Measurements from ENCODE around the gene RILPL1. TPM values are rescaled to one million over a fixed set of nuclear protein-coding genes. Genes with fewer than 3 reads are reported as not detected.
"Not testable (repeated sequence)": the region's sequence is repeated elsewhere in the genome, so short reads cannot be mapped to it uniquely, and the experiment has no call there.

Gene RILPL1
- 1 to 10 TPM; 2.9 TPM for total RNA-seq

GRCh38 chr12:123533672-123534643 lies at the start of gene RILPL1:
Gene RILPL1, minus strand, starts transcription at chr12:123533719. Its CDS starts 237 bp downstream, at chr12:123533482.
- DNase-seq, result peak; percentile 39
- Mint-ChIP-seq H3K9me3 (no peaks in the 10 kb centered on the region), H3K27me3 (no peaks in the 10 kb centered on the region), H3K27ac (peak within 1 kb of the TSS; percentile 66), H3K4me3 (peak within 1 kb of the TSS; percentile 78), H3K4me1 (ENCODE audit: low read depth) (peaks cover 15% of the 10 kb centered on the region), H3K36me3 (ENCODE audit: low read depth) (no peaks in the 10 kb centered on the region)
- POLR2A ChIA-PET, result interaction anchor here (2.3 kb wide), 1 partner anchor 11 kb away, joined by 9 read pairs; no protein-coding TSS in a partner anchor
- ATAC-seq, result peak; percentile 76
- CTCF ChIA-PET, result interaction anchor here (0.9 kb wide), 1 partner anchor 50 kb away, joined by 3 read pairs; no protein-coding TSS in a partner anchor
- peak; percentile 60 for TF ChIP-seq CTCF (IDR thresholded peaks at IDR 0.05)
- intact Hi-C loops (cut with micrococcal nuclease), result no loop called here

- Mint-ChIP-seq H3K9me3 (no peaks in the 10 kb centered on the region), H3K36me3 (ENCODE audit: low read depth) (peaks cover 4% of the 10 kb centered on the region), H3K27ac (no peak overlapping the region), H3K4me1 (ENCODE audit: low read depth) (peaks cover 18% of the 10 kb centered on the region), H3K4me3 (no peak overlapping the region), H3K27me3 (no peaks in the 10 kb centered on the region)
- ATAC-seq (no peak), DNase-seq (no peak)
- POLR2A ChIA-PET, result interaction anchor here (0.6 kb wide), 1 partner anchor 1212 kb away, joined by 3 read pairs; no protein-coding TSS in a partner anchor
- TF ChIP-seq CTCF (IDR thresholded peaks at IDR 0.05), result no peak
- intact Hi-C loops (cut with micrococcal nuclease), result no loop called here
- CTCF ChIA-PET, result no interaction called here
Observed at GRCh38 chr12:123580772-123581171, 47.3 kb upstream of the RILPL1 start.

GRCh38 chr12:123578829-123579228 lies 45.3 kb upstream of the RILPL1 start:
- H3K4me3 Mint-ChIP-seq; DNase-seq; intact Hi-C loops (cut with micrococcal nuclease); CTCF ChIA-PET; H3K27me3 Mint-ChIP-seq; H3K27ac Mint-ChIP-seq; ATAC-seq; H3K36me3 Mint-ChIP-seq (ENCODE audit: low read depth); H3K9me3 Mint-ChIP-seq: not testable (repeated sequence)
- POLR2A ChIA-PET, result interaction anchor here (0.6 kb wide), 1 partner anchor 1340 kb away, joined by 3 read pairs; no protein-coding TSS in a partner anchor
- H3K4me1 Mint-ChIP-seq (ENCODE audit: low read depth), result peaks cover 11% of the 10 kb centered on the region

- intact Hi-C loops (cut with micrococcal nuclease), result no loop called here
- ATAC-seq, result no peak
- DNase-seq, result no peak
- H3K36me3 Mint-ChIP-seq (ENCODE audit: low read depth), result no peaks in the 10 kb centered on the region
- peaks cover 11% of the 10 kb centered on the region for H3K4me1 Mint-ChIP-seq (ENCODE audit: low read depth)
- no peaks in the 10 kb centered on the region for H3K9me3 Mint-ChIP-seq
- no peak overlapping the region for H3K4me3 Mint-ChIP-seq
- no peaks in the 10 kb centered on the region for H3K27me3 Mint-ChIP-seq
- H3K27ac Mint-ChIP-seq, result no peak overlapping the region
- TF ChIP-seq CTCF (IDR thresholded peaks at IDR 0.05), result no peak
- ChIA-PET POLR2A (interaction anchor here (0.6 kb wide), 1 partner anchor 1341 kb away, joined by 3 read pairs; no protein-coding TSS in a partner anchor), CTCF (no interaction called here)
Observed at GRCh38 chr12:123578243-123578642, 44.7 kb upstream of the RILPL1 start.

GRCh38 chr12:123576611-123577010 lies 43.1 kb upstream of the RILPL1 start:
- H3K4me1 Mint-ChIP-seq (ENCODE audit: low read depth), result peaks cover 1% of the 10 kb centered on the region
- ATAC-seq (no peak), DNase-seq (no peak)
- no peaks in the 10 kb centered on the region for H3K9me3 Mint-ChIP-seq
- H3K4me3 Mint-ChIP-seq, result no peak overlapping the region
- no peaks in the 10 kb centered on the region for H3K36me3 Mint-ChIP-seq (ENCODE audit: low read depth)
- no peak overlapping the region for H3K27ac Mint-ChIP-seq
- no peak for TF ChIP-seq CTCF (IDR thresholded peaks at IDR 0.05)
- H3K27me3 Mint-ChIP-seq, result no peaks in the 10 kb centered on the region
- ChIA-PET POLR2A (no interaction called here), CTCF (no interaction called here)
- intact Hi-C loops (cut with micrococcal nuclease), result no loop called here

Measured in activated CD8-positive, alpha-beta T cell treated with anti-CD3 and anti-CD28 coated beads for 36 hours (primary cell).